Central memory CD8-positive, alpha-beta T cell (primary cell): ENCODE data around the gene CSAD.

Source experiments
- ATAC-seq: fragments of 150-1000 bp; cut with Tn5 transposase; replicated peaks from 2 replicates; pipeline ENCODE4 v1.10.0; 2022; ENCODE audit warnings: mild to moderate bottlenecking, moderate FRiP score, moderate number of reproducible peaks; ENCODE audit not compliant: poor library complexity, severe bottlenecking; ENCODE audit errors: extremely low read depth
- DNase-seq, 2 donors: peaks; one replicate each; pipeline ENCODE4 v3.0.0; 2021; ENCODE audit warnings: low spot score in 2 of 2
- H3K27ac Mint-ChIP-seq: one replicate; pipeline ENCODE4 v1.8.0; 2022; ENCODE audit warnings: low read depth, mild to moderate bottlenecking, moderate library complexity, mixed read lengths
- H3K27me3 Mint-ChIP-seq: one replicate; pipeline ENCODE4 v1.8.0; 2022; ENCODE audit warnings: mixed read lengths
- H3K36me3 Mint-ChIP-seq: one replicate; pipeline ENCODE4 v1.8.0; 2022; ENCODE audit warnings: mild to moderate bottlenecking, moderate library complexity, mixed read lengths; ENCODE audit not compliant: insufficient read depth
- H3K4me1 Mint-ChIP-seq: one replicate; pipeline ENCODE4 v1.8.0; 2022; ENCODE audit warnings: mixed read lengths
- H3K4me3 Mint-ChIP-seq: one replicate; pipeline ENCODE4 v1.8.0; 2022; ENCODE audit warnings: mild to moderate bottlenecking, moderate library complexity, mixed read lengths
- H3K9me3 Mint-ChIP-seq: one replicate; pipeline ENCODE4 v1.8.0; 2022; ENCODE audit warnings: mixed read lengths

CSAD gene

DNA sequence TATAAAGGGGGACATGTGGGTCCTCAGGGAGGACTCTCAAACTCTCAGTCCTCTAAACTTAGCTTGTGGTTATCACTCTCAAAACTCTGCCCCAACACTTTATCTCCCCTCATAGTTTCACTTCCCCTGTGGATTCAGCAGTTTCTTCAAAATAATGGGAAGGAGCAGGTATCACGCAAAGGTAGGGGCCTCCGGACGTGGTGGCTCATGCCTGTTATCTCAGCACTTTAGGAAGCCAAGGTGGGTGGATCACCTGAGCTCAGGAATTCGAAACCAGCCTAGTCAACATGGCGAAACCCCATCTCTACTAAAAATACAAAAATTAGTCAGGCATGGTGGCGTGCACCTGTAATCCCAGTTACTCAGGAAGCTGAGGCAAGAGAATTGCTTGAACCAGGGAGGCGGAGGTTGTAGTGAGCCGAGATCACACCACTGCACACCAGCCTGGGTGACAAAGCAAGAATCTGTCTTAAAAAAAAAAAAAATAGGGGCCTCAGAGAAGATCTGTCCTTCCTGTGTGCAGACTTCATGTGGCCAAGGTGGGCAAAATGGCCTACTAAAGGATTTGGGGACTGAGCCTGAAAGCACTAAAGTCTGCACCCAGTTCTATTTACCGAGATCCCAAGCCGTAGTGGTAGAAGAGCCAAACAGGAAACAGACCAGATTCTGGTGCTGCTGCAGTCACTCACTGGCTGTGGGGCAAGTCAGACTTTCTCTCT, 19.9 kb upstream of the CSAD start:
- H3K36me3 Mint-ChIP-seq: peaks cover 50% of the 10 kb centered on the region
- H3K4me3 Mint-ChIP-seq: peak overlapping the region; percentile 66

GRCh38 chr12:53200107-53200457, 19.4 kb upstream of the CSAD start:
- H3K36me3 Mint-ChIP-seq: peaks cover 52% of the 10 kb centered on the region
- peak overlapping the region; percentile 66 for H3K4me3 Mint-ChIP-seq
- no peak overlapping the region for H3K27ac Mint-ChIP-seq
- DNase-seq (no peak), ATAC-seq (no peak)
- H3K4me1 Mint-ChIP-seq: peaks cover 61% of the 10 kb centered on the region
- H3K27me3 Mint-ChIP-seq: no peaks in the 10 kb centered on the region
- H3K9me3 Mint-ChIP-seq: no peaks in the 10 kb centered on the region

More for the DNA sequence above, 19.9 kb upstream of the CSAD start:
- ATAC-seq (no peak), DNase-seq (no peak)
- H3K9me3 Mint-ChIP-seq: no peaks in the 10 kb centered on the region
- H3K4me1 Mint-ChIP-seq: peaks cover 61% of the 10 kb centered on the region
- H3K27me3 Mint-ChIP-seq: no peaks in the 10 kb centered on the region
- H3K27ac Mint-ChIP-seq: peak overlapping the region; percentile 84

- Mint-ChIP-seq H3K9me3 (no peaks in the 10 kb centered on the region), H3K4me3 (peak overlapping the region; percentile 66), H3K36me3 (peaks cover 51% of the 10 kb centered on the region), H3K27ac (no peak overlapping the region), H3K4me1 (peaks cover 60% of the 10 kb centered on the region), H3K27me3 (no peaks in the 10 kb centered on the region)
- ATAC-seq: no peak
- DNase-seq: no peak
Observed at GRCh38 chr12:53199700-53200099, 19.0 kb upstream of the CSAD start.

- no peaks in the 10 kb centered on the region for H3K9me3 Mint-ChIP-seq
- H3K4me3 Mint-ChIP-seq: peak overlapping the region; percentile 73
- ATAC-seq: peak; percentile 71
- H3K36me3 Mint-ChIP-seq: peaks cover 58% of the 10 kb centered on the region
- no peaks in the 10 kb centered on the region for H3K27me3 Mint-ChIP-seq
- H3K27ac Mint-ChIP-seq: peak overlapping the region; percentile 61
- peaks cover 60% of the 10 kb centered on the region for H3K4me1 Mint-ChIP-seq
- no peak for DNase-seq
Observed at GRCh38 chr12:53198486-53199110, 17.9 kb upstream of the CSAD start.

DNA sequence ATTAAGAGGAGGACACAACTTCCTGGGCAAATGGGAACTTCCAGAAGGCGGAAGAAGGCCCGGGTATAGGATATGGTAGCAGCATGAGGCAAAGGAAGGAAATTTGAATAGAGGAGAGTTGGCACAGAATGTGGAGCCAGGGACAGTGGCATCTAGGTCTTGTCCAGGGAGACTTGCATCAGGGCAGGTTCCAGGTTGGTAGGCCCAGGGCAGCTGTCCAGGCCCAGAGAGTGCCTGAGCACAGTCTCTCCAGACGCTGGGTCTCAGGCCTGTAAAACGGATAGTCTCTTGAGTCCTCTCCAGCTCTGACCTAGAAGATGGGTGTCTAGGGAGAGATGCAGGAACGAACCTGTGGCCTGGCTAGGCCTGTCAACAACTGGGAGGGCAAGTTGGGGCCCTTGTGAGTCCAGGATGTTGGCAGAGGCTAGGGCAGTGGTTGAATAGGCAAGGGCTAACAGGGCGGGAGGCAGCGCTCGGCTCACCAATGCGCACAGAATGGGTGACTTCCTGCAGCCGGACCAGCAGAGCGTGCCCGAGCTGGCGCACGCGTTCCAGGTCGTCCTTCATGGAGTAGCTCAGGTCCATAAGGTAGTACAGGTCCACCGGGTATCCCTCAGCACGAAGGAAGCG, 16.4 kb upstream of the CSAD start:
- Mint-ChIP-seq H3K36me3 (peaks cover 60% of the 10 kb centered on the region), H3K27me3 (no peaks in the 10 kb centered on the region)
- ATAC-seq: no peak

DNA sequence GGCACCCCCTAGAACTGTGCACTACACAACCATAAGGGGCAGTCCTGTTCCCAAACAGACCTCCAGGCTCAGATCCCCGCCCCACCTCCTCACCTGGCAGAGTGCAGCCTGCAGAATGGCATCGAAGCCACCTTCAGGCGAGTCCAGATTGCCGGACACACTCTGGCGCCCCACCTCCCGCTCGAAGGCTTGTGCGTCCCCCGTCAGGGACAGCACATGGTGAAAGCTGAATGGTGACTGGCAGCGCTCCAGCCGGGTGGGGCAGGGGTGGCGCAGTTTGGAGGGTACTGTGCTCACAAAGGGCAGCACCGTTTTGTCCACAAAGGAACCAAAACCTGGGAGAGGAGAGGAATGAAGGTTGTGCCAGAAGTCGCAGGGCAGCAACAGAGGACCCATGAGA, 15.8 kb upstream of the CSAD start:
- ATAC-seq: no peak
- H3K27ac Mint-ChIP-seq: no peak overlapping the region
- no peak for DNase-seq
- peaks cover 53% of the 10 kb centered on the region for H3K4me1 Mint-ChIP-seq
- peak overlapping the region; percentile 48 for H3K4me3 Mint-ChIP-seq
- H3K36me3 Mint-ChIP-seq: peaks cover 63% of the 10 kb centered on the region
- H3K27me3 Mint-ChIP-seq: no peaks in the 10 kb centered on the region
- no peaks in the 10 kb centered on the region for H3K9me3 Mint-ChIP-seq

More for the DNA sequence above, 16.4 kb upstream of the CSAD start:
- Mint-ChIP-seq H3K4me3 (peak overlapping the region; percentile 48), H3K4me1 (peaks cover 53% of the 10 kb centered on the region), H3K9me3 (no peaks in the 10 kb centered on the region), H3K27ac (peak overlapping the region; percentile 57)
- no peak for DNase-seq

DNA sequence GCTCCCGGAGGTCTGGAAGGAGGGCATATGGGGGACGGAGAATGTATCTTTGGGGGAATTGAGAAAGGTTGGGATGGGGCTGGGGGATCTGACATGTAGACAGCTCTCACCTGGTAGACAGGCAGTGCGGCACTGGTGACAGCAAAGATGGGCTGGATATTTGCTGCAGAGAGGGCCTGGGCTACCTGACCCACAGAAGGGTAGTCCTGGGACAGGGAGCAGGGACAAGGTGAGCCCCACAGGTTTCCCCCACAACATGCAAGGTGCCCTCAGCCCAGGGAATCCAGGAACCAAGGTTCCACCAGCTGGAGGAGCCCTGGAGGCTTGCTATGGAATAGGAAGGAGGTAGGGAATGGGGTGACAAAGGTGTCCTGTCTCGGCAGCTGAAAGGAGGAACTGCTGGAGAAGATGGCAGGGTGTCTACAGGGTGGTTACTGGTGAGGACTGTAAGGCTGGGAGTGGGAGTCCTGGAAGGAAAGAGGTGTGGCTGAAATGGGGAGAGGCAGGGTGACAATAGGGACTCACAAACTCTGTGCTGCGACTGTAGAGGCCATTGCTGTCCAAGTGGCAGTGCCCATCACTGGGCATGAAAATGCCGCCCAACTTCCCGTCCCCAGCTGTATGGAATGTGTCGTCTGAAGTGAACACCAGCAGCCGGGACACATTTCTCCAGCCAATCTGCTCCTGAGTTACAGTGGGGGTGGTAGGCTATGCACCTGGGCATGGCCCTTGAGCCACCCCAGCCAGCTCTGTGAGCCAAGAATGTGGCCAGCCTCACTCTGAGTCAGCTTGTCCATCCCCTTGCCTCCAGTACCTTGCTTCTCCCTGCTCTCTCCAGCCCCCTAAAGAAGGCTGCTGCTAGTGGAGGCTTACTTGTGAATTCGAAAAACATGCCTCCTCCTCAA, 15.0 kb upstream of the CSAD start:
- no peak for ATAC-seq
- H3K9me3 Mint-ChIP-seq: no peaks in the 10 kb centered on the region
- H3K4me1 Mint-ChIP-seq: peaks cover 51% of the 10 kb centered on the region
- H3K4me3 Mint-ChIP-seq: no peak overlapping the region
- no peak for DNase-seq
- peak overlapping the region; percentile 38 for H3K27ac Mint-ChIP-seq
- peaks cover 63% of the 10 kb centered on the region for H3K36me3 Mint-ChIP-seq
- no peaks in the 10 kb centered on the region for H3K27me3 Mint-ChIP-seq

DNA sequence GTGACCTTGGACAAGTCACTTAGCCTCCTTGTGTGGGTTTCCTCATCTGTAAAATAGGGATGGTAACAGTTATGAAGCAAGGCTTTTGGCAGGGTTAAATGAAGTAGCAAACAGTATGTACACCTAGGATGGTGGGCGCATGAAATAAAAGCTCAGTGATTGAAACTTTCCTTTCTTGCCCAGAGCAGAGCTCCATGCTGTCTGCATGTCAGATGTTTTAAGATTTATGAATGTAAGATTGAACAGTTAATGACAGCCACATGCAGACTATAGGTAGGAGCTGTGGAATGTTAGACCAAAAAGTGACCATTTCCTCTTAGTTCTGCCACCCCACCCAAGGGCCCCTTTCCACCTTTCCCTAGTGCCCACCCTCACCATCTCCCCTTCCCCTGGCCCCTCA, 14.2 kb upstream of the CSAD start:
- Mint-ChIP-seq H3K27ac (peak overlapping the region; percentile 38), H3K36me3 (peaks cover 61% of the 10 kb centered on the region), H3K4me3 (no peak overlapping the region), H3K27me3 (no peaks in the 10 kb centered on the region), H3K4me1 (peaks cover 48% of the 10 kb centered on the region), H3K9me3 (no peaks in the 10 kb centered on the region)
- no peak for DNase-seq
- ATAC-seq: no peak

DNA sequence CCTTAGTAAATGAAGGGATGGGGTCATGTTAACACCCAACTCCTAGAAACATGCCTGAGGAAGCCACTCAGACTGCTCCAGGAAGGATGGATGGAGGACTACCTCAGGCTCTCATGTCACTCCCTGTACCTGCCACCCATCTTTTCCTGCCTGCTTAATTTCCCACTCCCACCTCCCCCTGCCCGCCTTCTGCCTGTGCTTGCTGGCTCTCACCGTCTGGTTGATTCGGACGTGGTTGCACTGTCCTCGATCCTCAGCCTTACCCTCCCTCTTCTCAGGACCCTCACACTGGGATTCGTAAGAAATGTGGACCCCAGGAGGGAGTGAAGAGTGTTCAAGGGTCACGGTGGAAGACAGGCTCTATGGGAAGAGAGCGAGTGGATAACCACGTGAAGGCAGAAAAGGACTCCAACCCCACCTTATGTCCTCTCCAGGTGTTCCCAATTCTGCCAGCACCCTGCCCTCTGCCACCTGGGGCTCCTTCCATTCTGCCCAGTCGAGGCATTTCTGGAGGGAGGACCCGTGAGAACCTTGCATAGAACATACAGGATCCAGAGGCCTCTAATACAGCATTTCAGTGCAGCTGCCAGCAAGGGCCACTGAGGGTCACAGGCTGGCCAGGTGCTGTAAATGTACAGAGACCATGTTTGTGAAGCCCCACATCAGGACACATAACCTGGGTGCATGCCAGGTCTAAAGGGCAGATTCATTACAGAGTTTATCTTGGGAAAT, 13.4 kb upstream of the CSAD start:
- H3K9me3 Mint-ChIP-seq: no peaks in the 10 kb centered on the region
- peak overlapping the region; percentile 73 for H3K27ac Mint-ChIP-seq
- no peak overlapping the region for H3K4me3 Mint-ChIP-seq
- H3K4me1 Mint-ChIP-seq: peaks cover 43% of the 10 kb centered on the region
- no peaks in the 10 kb centered on the region for H3K27me3 Mint-ChIP-seq
- peaks cover 58% of the 10 kb centered on the region for H3K36me3 Mint-ChIP-seq
- no peak for DNase-seq
- no peak for ATAC-seq

- peaks cover 32% of the 10 kb centered on the region for H3K4me1 Mint-ChIP-seq
- H3K27me3 Mint-ChIP-seq: no peaks in the 10 kb centered on the region
- ATAC-seq: no peak
- peak overlapping the region; percentile 77 for H3K27ac Mint-ChIP-seq
- DNase-seq: no peak
- H3K9me3 Mint-ChIP-seq: no peaks in the 10 kb centered on the region
- peaks cover 47% of the 10 kb centered on the region for H3K36me3 Mint-ChIP-seq
- H3K4me3 Mint-ChIP-seq: no peak overlapping the region
Observed at GRCh38 chr12:53193040-53193439, 12.3 kb upstream of the CSAD start.

GRCh38 chr12:53192531-53193021, 11.9 kb upstream of the CSAD start:
- H3K4me3 Mint-ChIP-seq: no peak overlapping the region

More at GRCh38 chr12:53192531-53193021, 11.9 kb upstream of the CSAD start:
- Mint-ChIP-seq H3K9me3 (no peaks in the 10 kb centered on the region), H3K36me3 (peaks cover 46% of the 10 kb centered on the region), H3K4me1 (peaks cover 29% of the 10 kb centered on the region), H3K27ac (no peak overlapping the region), H3K27me3 (no peaks in the 10 kb centered on the region)
- no peak for DNase-seq
- no peak for ATAC-seq
